ENCODE results near the gene CRELD1. TPM values are rescaled to one million over a fixed set of nuclear protein-coding genes. Genes with fewer than 3 reads are reported as not detected.

Gene CRELD1
- total RNA-seq, 4 donors from 2014 or later, result 10.8 to 17.0 (median 13.8) TPM

DNA sequence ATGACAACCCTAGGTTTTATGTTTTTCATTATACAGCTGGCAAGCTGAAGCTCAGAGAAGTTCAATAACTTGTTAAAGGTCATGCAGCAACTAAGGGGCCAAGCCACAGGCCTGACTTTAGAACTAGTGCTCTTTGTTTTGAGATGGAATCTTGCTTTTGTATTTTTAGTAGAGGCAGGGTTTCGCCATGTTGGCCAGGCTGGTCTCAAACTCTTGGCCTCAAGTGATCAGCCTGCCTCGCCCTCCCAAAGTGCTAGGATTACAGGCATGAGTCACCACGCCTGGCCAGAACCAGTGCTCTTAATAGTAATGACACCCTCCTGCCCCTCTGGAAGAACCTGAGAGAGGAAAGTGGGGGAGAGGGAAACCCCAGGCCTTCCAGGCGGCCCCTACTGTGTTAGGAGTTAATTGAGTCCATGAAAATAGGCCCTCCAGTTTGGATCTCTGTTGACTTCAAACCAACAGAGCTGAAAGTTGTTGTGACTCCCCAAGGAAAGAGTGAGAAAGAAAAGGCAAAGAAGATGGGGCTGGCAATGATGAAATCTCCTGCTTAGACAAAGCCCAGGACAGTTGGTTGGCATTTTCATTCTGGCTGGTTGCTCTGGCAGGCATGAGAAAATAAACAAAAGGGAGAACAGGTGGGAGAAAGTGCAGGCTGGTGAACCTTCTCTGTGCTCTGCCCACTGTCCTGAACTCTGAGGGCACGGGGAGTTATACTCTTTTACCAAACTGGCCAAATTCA, 22.1 kb downstream of the CRELD1 start:
- TF ChIP-seq POLR2A (IDR thresholded peaks at IDR 0.05), result no peak
- TF ChIP-seq, protein P1, sequence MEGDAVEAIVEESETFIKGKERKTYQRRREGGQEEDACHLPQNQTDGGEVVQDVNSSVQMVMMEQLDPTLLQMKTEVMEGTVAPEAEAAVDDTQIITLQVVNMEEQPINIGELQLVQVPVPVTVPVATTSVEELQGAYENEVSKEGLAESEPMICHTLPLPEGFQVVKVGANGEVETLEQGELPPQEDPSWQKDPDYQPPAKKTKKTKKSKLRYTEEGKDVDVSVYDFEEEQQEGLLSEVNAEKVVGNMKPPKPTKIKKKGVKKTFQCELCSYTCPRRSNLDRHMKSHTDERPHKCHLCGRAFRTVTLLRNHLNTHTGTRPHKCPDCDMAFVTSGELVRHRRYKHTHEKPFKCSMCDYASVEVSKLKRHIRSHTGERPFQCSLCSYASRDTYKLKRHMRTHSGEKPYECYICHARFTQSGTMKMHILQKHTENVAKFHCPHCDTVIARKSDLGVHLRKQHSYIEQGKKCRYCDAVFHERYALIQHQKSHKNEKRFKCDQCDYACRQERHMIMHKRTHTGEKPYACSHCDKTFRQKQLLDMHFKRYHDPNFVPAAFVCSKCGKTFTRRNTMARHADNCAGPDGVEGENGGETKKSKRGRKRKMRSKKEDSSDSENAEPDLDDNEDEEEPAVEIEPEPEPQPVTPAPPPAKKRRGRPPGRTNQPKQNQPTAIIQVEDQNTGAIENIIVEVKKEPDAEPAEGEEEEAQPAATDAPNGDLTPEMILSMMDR (IDR thresholded peaks at IDR 0.05), result no peak
- H3K4me1 ChIP-seq, result peaks cover 13 to 24% (median 13%) of the 10 kb centered on the region in 3 donors
- DNase-seq, result no peak
- H3K4me3 ChIP-seq, result no peak overlapping the region
- H3K27ac ChIP-seq, result no peak overlapping the region
- H3K9me3 ChIP-seq, result no peaks in the 10 kb centered on the region
- H3K27me3 ChIP-seq, result peaks cover 0 to 3% (median 0%) of the 10 kb centered on the region in 4 donors
- intact Hi-C loops (cut with DNase I), result no loop called here
- peaks cover 0 to 16% (median 0%) of the 10 kb centered on the region in 3 donors for H3K36me3 ChIP-seq
- WGBS, 2 donors, result 73 to 92% methylated on average over 3 of the region's 5 CpGs

DNA sequence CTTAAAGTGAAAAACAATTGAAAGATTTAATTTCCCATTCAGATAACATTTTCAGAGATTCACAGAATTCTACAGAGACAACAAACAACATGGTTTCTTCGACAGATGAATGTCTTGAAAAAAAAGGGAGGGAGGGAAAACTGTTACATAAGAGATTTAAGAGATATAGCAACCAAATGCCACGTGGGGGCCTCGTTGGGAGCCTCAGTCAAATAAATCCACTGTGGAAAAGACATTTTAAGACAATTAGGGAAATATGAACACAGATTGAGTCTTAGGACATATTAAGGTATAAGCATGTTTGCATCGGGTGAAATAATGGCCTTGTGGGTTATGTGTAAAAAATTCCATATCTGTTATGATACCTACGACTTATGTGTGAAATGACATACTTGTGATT, 23.6 kb downstream of the CRELD1 start:
- peaks cover 0 to 10% (median 2%) of the 10 kb centered on the region in 3 donors for H3K4me1 ChIP-seq
- H3K9me3 ChIP-seq, result no peaks in the 10 kb centered on the region
- intact Hi-C loops (cut with DNase I), result no loop called here
- TF ChIP-seq, protein P1 (IDR thresholded peaks at IDR 0.05), result no peak
- no peak for TF ChIP-seq POLR2A (IDR thresholded peaks at IDR 0.05)
- DNase-seq, result no peak
- WGBS, 2 donors, result 47 to 49% methylated on average over 5 of the region's 5 CpGs
- H3K27ac ChIP-seq, result no peak overlapping the region
- peaks cover 0 to 2% (median 0%) of the 10 kb centered on the region in 4 donors for H3K27me3 ChIP-seq
- no peak overlapping the region for H3K4me3 ChIP-seq
- peaks cover 0 to 30% (median 3%) of the 10 kb centered on the region in 3 donors for H3K36me3 ChIP-seq

DNA sequence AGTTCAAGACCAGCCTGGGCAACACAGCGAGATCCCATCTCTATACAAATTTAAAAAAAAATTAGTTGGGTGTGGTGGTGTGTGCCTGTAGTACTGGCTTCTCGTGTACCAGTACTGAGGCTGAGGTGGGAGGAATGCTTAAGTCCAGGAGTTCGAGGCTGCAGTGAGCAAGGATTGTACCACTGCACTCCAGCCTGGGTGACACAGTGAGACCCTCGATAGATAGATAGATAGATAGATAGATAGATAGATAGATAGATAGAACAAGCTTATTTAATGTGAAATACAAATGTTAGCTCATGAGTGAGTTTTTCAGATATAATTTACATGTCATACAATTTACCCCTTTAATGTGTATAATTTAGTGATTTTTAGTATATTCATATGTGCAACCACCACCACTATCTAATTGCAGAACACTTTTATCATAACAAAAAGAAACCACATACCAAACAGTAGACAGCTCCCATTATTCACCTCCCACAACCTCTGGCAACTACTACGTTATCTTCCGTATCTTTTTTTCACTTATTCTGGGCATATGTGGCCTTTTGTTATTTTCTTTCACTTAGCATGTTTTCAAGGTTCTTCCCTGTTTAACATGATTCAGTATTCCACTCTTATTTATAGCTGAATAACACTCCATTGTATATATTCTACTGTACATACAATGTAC, 31.7 kb downstream of the CRELD1 start:
- no peak for DNase-seq
- TF ChIP-seq, protein P1 (IDR thresholded peaks at IDR 0.05), result no peak
- TF ChIP-seq POLR2A (IDR thresholded peaks at IDR 0.05), result no peak
- no peak overlapping the region for H3K27ac ChIP-seq
- H3K27me3 ChIP-seq, result no peaks in the 10 kb centered on the region
- peaks cover 6 to 14% (median 7%) of the 10 kb centered on the region in 3 donors for H3K4me1 ChIP-seq
- no peaks in the 10 kb centered on the region for H3K9me3 ChIP-seq
- H3K36me3 ChIP-seq, result peaks cover 0 to 99% (median 24%) of the 10 kb centered on the region in 3 donors
- 83 to 86% methylated on average over 6 of the region's 6 CpGs for WGBS, 2 donors
- intact Hi-C loops (cut with DNase I), result no loop called here
- H3K4me3 ChIP-seq, result no peak overlapping the region

DNA sequence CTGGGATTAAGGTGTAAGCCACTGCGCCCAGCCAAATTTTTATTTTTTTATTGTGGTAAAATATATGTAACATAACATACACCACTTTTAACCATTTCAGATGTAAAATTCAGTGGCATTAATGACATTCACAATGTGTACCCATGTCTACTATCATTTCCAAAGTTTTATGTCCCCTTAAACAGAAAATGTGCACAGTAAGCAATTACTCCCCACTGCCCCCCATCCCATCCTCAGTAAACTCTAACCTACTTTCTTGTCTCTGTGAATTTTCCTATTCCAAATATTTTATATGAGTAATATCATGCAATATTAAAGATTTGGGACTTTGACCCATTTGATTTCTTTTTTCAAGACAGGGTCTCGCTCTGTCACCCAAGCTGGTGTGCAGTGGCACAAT, 33.2 kb downstream of the CRELD1 start:
- 95 to 96% methylated on average over 2 of the region's 2 CpGs for WGBS, 2 donors
- H3K27me3 ChIP-seq, result no peaks in the 10 kb centered on the region
- H3K4me3 ChIP-seq, result no peak overlapping the region
- H3K36me3 ChIP-seq, result peaks cover 0 to 99% (median 24%) of the 10 kb centered on the region in 3 donors
- TF ChIP-seq, protein P1 (IDR thresholded peaks at IDR 0.05), result no peak
- no peak for TF ChIP-seq POLR2A (IDR thresholded peaks at IDR 0.05)
- H3K4me1 ChIP-seq, result peaks cover 12 to 28% (median 16%) of the 10 kb centered on the region in 3 donors
- H3K27ac ChIP-seq, result no peak overlapping the region
- intact Hi-C loops (cut with DNase I), result no loop called here
- no peak for DNase-seq
- no peaks in the 10 kb centered on the region for H3K9me3 ChIP-seq

DNA sequence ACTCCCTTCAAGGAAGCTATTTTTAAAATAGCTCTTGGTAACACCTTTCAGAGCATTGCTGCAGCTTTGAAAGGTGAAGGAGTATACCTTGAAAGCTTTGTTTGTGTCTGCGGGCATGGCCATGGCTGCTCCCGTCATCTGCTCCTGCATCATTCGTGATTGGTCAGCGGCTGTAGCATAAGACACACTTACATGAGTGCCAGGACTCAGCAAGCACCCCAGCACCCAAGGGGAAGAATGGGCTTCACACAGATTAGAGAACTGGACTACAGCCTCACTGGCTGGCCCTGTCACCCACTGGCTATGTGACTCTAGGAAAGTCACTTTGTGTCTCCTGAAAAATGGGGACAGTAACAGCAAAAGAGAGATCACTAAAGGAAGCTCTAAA, 36.0 kb downstream of the CRELD1 start:
- peaks cover 0 to 99% (median 32%) of the 10 kb centered on the region in 3 donors for H3K36me3 ChIP-seq
- H3K27me3 ChIP-seq, result no peaks in the 10 kb centered on the region
- 91% methylated on average over 4 of the region's 4 CpGs; no CpG with 5 or more reads in 1 of the 2 donors for WGBS, 2 donors
- no peak overlapping the region for H3K4me3 ChIP-seq
- peaks cover 12 to 28% (median 16%) of the 10 kb centered on the region in 3 donors for H3K4me1 ChIP-seq
- H3K27ac ChIP-seq, result peak overlapping the region; percentile 62 to 77 (median 74)
- DNase-seq, result no peak
- no peak for TF ChIP-seq POLR2A (IDR thresholded peaks at IDR 0.05)
- TF ChIP-seq, protein P1 (IDR thresholded peaks at IDR 0.05), result no peak
- intact Hi-C loops (cut with DNase I), result no loop called here
- no peaks in the 10 kb centered on the region for H3K9me3 ChIP-seq

Data from esophagus squamous epithelium (tissue), 5 donors.